ENCODE measurements around the gene TSSC4. TPM values are rescaled to one million over a fixed set of nuclear protein-coding genes. Genes with fewer than 3 reads are reported as not detected.
A peak's percentile ranks its signal among the peaks of the same experiment; 100 is the strongest.

TSSC4 gene
- total RNA-seq, 1 experiment from 2014 or later = 90.1 TPM

- Histone ChIP-seq H3K27me3 (no peaks in the 10 kb centered on the region), H3K9me3 (no peaks in the 10 kb centered on the region), H3K36me3 (peaks cover 66% of the 10 kb centered on the region), H3K4me3 (no peak overlapping the region)
- DNase-seq = no peak
Measured at GRCh38 chr11:2391181-2391975, 9.2 kb upstream of the TSSC4 start.

- no peak for DNase-seq
- Histone ChIP-seq H3K36me3 (peaks cover 67% of the 10 kb centered on the region), H3K4me3 (no peak overlapping the region), H3K27me3 (no peaks in the 10 kb centered on the region), H3K9me3 (no peaks in the 10 kb centered on the region)
Measured at GRCh38 chr11:2392241-2392959, 8.2 kb upstream of the TSSC4 start.

DNA sequence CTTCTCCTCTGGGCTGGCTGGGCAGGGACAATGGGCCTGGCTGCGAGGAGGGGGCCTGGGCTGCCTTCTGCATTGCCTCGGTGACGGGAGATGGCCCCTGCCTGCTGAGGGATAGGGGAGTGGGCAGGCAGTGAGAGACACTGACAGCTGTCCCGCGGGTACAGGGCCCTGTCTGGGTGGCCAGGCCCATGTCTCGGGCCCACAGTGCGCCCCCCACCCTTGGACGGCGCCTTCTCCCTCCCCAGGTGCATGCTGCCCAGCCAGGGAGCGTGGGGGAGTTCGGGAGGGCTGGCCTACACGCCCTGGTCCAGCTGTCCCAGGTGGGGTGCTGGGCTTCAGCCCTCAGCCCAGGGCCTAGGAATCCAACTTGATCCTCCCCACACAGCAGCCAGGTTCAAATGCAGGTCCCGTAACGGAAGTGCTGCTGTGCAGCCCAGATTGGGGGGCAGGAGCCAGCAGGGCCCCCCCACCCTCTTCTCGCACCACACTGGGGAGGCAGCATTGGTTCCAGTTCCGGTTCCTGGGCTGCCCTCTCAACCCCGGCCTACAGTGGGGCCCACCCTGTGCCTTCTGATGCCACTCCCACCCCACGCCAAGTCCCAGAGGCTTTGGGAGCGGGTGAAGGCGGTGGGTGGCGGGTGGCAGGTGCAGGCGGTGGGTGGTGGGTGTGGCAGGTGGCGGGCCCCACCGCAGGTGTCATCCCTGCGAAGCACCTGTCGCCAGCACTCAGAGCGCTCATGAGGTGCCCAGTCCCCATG, 7.3 kb upstream of the TSSC4 start:
- Histone ChIP-seq H3K9me3 (no peaks in the 10 kb centered on the region), H3K4me3 (no peak overlapping the region), H3K27me3 (no peaks in the 10 kb centered on the region), H3K36me3 (peaks cover 73% of the 10 kb centered on the region)
- no peak for DNase-seq

DNA sequence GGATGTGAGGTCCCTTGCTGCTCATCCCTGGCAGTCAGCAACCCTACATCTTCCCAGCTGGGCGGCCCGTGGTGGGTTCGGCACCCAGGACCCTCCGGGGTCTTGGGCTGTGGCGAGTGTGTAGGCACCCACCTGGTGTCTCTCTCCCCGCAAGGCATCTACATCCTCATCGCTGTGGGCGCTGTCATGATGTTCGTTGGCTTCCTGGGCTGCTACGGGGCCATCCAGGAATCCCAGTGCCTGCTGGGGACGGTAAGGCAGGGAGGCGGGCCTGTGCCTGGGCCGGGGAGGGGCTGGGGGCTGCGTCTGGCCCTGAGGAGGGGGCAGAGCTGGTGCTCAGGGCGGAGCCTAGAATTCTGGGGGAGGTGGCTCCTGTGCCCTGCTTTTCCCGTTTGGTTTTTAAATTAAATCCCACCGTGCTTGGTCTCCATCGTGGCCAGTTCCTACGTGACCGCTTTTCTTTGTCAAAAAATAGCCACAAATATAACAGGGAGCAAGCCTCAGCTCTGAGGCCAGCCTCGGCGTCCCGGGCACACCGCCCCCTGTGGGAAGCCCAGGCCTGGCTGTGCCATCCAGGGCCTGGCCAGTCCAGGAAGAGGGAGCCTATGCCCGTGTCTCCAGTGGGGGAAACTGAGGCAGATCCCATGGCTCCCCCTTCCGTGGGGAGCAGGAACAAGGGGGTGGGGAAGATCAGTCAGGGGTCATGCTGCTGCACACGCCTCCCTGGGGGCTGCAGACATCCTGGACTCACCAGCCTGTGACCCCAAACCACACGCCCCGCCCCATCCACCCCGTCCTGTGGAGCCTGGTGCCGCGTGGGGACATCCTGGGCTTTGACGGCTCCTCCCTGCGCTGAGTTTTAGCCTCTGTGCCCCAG, 6.4 kb upstream of the TSSC4 start:
- DNase-seq = no peak
- H3K4me3 ChIP-seq = no peak overlapping the region
- H3K36me3 ChIP-seq = peaks cover 73% of the 10 kb centered on the region
- H3K9me3 ChIP-seq = no peaks in the 10 kb centered on the region
- no peaks in the 10 kb centered on the region for H3K27me3 ChIP-seq

DNA sequence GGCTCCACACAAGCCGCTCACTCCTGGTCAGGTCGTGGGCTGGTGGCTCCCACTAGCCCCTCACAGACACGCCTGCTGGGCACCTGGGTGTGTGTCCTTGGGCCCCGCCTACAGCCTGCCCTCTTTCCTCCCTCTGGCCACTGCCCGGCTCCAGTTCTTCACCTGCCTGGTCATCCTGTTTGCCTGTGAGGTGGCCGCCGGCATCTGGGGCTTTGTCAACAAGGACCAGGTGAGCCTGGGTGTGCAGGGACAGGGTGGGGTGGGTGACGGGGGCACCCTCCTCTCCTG, 5.8 kb upstream of the TSSC4 start:
- Histone ChIP-seq H3K27me3 (no peaks in the 10 kb centered on the region), H3K9me3 (no peaks in the 10 kb centered on the region), H3K36me3 (peaks cover 74% of the 10 kb centered on the region), H3K4me3 (no peak overlapping the region)
- DNase-seq = no peak

DNA sequence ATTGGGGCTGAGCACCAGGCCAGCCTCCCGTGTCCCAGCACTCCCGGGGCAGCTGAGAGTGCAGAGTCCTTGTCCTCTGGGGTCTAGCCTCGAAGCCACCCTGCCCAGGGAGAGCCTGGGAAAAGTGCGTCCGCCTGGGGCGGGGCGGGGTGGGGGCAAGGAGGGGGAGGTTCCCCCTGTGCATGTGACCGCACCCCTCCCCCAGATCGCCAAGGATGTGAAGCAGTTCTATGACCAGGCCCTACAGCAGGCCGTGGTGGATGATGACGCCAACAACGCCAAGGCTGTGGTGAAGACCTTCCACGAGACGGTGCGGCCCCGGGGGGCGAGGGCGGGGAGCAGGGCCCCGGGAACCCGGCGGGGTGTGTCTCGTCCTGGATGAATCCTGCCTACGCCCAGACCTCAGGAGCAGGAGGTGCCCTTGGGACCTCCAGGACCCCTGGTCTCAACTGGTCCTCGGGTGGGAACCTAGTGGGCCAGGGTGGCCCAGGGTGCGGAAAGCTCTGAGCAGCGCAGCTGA, 5.3 kb upstream of the TSSC4 start:
- no peak for DNase-seq
- no peaks in the 10 kb centered on the region for H3K27me3 ChIP-seq
- no peak overlapping the region for H3K4me3 ChIP-seq
- no peaks in the 10 kb centered on the region for H3K9me3 ChIP-seq
- peaks cover 71% of the 10 kb centered on the region for H3K36me3 ChIP-seq

DNA sequence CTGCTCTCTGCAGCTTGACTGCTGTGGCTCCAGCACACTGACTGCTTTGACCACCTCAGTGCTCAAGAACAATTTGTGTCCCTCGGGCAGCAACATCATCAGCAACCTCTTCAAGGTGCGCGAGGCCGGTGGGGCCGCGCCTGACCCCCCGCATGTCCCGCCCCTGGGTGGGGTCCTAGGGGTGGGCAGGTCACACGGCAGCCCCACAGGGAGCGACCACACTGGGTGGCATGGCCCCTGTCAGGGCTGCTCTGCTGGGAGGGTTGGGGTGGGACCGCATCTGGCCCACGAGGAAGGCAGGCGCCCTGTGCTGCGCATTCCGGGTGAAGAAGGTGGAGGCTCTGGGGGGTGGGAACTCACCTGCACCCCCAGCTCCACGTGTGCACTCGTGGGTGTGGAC, 4.7 kb upstream of the TSSC4 start:
- Histone ChIP-seq H3K27me3 (no peaks in the 10 kb centered on the region), H3K36me3 (peaks cover 68% of the 10 kb centered on the region), H3K9me3 (no peaks in the 10 kb centered on the region), H3K4me3 (no peak overlapping the region)
- no peak for DNase-seq

GRCh38 chr11:2396471-2396870, 4.1 kb upstream of the TSSC4 start:
- Histone ChIP-seq H3K36me3 (peaks cover 67% of the 10 kb centered on the region), H3K27me3 (no peaks in the 10 kb centered on the region), H3K9me3 (no peaks in the 10 kb centered on the region), H3K4me3 (no peak overlapping the region)
- DNase-seq = no peak

DNA sequence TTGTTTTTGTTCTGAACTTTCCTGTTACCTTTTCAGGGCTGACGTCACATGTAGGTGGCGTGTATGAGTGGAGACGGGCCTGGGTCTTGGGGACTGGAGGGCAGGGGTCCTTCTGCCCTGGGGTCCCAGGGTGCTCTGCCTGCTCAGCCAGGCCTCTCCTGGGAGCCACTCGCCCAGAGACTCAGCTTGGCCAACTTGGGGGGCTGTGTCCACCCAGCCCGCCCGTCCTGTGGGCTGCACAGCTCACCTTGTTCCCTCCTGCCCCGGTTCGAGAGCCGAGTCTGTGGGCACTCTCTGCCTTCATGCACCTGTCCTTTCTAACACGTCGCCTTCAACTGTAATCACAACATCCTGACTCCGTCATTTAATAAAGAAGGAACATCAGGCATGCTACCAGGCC, 3.5 kb upstream of the TSSC4 start:
- Histone ChIP-seq H3K36me3 (peaks cover 64% of the 10 kb centered on the region), H3K4me3 (no peak overlapping the region)
- DNase-seq = no peak

DNA sequence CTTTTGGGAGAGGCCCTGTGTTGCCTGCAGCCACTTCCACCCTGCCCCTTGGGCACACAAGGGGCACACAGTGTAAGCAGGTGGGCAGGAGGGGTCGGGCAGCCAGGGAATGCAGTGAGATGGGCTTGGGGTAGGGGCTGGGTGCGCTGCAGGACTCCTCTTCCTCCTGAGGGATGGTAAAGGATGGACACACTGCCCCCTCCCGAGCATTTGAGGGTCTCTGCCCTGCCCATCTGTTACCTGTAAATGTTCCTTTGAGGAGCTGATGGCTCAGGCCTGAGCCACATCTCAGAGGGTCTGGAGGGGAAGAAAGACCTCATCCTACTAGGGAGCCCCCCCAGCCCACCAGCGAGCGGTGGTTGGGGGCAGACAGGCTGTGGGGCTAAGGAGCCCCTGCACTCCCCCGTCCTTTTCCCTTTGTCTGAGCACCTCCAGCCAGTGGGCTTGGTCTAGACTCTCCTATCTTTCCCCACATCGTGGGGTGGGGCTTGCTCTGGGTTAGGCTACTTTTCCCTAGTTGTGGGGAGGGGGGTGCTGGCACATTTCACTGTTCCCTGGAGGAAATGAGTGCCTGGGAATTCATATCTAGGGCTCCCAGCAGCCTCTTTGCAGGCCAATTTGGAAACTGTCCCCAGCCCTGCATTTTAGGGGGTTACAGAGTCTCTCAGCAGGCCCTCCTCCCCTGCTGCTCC, 1.7 kb upstream of the TSSC4 start:
- peaks cover 73% of the 10 kb centered on the region for H3K36me3 ChIP-seq
- DNase-seq = no peak
- peak overlapping the region; percentile 61 for H3K4me3 ChIP-seq
- H3K27me3 ChIP-seq = no peaks in the 10 kb centered on the region
- H3K9me3 ChIP-seq = no peaks in the 10 kb centered on the region

More for the DNA sequence above, 3.5 kb upstream of the TSSC4 start:
- Histone ChIP-seq H3K9me3 (no peaks in the 10 kb centered on the region), H3K27me3 (no peaks in the 10 kb centered on the region)

- Histone ChIP-seq H3K9me3 (no peaks in the 10 kb centered on the region), H3K36me3 (peaks cover 72% of the 10 kb centered on the region), H3K4me3 (peak overlapping the region; percentile 61), H3K27me3 (no peaks in the 10 kb centered on the region)
- peak; percentile 53 for DNase-seq
Measured at GRCh38 chr11:2399488-2400068, 972 bp upstream of the TSSC4 start.

GRCh38 chr11:2400762-2401435, 349 bp downstream of the TSSC4 start:
- Histone ChIP-seq H3K27me3 (no peaks in the 10 kb centered on the region), H3K36me3 (peaks cover 62% of the 10 kb centered on the region), H3K9me3 (no peaks in the 10 kb centered on the region), H3K4me3 (peak overlapping the region; percentile 96)
- no peak for DNase-seq

DNA sequence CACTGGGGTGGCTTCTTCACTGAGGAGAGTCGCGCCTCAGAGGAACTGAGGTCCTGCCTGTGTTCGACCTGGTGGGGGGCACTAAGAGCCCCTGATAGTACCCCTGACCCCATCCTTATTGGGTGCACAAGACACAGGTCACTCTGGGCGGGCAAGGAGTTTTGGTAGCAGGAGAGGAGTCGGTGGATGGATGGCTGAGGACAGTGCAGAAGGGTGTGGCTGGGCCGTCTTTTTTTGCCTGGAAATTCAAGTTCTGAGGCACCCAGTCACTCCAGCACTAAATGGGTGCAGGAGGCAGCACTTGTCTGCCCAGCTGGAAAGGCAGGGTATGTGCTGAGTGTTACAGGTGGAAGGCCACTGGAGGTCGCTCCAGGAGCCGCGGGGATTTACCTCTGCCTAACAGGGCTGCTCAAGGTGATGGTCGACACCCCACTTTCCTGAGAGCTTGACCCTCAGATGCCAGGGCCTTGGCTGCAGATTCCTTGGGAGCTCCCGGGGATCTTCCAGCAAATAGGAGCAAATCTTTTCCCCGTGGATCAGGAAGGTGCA, 960 bp downstream of the TSSC4 start:
- DNase-seq = no peak
- H3K36me3 ChIP-seq = peaks cover 55% of the 10 kb centered on the region
- peak overlapping the region; percentile 96 for H3K4me3 ChIP-seq
- no peaks in the 10 kb centered on the region for H3K27me3 ChIP-seq
- H3K9me3 ChIP-seq = no peaks in the 10 kb centered on the region

DNA sequence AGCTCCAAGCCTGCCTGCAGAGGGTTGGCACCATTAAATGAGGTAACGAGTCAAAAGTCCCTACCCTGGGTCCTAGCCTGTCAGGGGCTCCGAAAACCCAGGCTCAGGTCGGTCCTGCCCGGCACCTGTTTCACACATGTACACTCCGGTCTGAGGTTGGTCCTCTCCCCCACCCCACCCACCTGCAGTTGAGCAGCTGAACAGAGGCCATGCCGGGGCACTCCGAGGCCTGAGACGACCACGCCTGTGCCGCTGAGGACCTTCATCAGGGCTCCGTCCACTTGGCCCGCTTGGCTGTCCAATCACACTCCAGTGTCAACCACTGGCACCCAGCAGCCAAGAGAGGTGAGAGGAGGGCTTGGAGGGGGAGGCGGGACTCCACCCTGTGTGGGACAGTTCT, 1.6 kb downstream of the TSSC4 start:
- DNase-seq = no peak
- Histone ChIP-seq H3K4me3 (peak overlapping the region; percentile 96), H3K27me3 (no peaks in the 10 kb centered on the region), H3K9me3 (no peaks in the 10 kb centered on the region), H3K36me3 (peaks cover 50% of the 10 kb centered on the region)

Measured in MG63 (cell line).